Endothelial cell of umbilical vein (primary cell): ENCODE measurements around the gene SFT2D1. TPM values are rescaled to one million over a fixed set of nuclear protein-coding genes. Genes with fewer than 3 reads are reported as not detected.

Experiments used
- BruUV-seq: library from RNA; stranded (reverse); fragments of 400-500 nt; replicated peaks from 2 replicates; lab custom pipeline; 2021; lab: Mats Ljungman, UMichigan
- CTCF ChIA-PET: fragments of 300-600, 350-600 bp; sonication (Branson Sonifier 250); formaldehyde crosslinking; loops from one replicate; lab custom pipeline; 2021; ENCODE audit warnings: antibody characterized with exemption, inconsistent platforms; lab: Charles Lee
- POLR2A ChIA-PET: fragments of 300-600, 350-600 bp; sonication (Branson Sonifier 250); formaldehyde crosslinking; loops from one replicate; lab custom pipeline; 2021; ENCODE audit warnings: antibody characterized with exemption, inconsistent platforms; lab: Charles Lee
- DNase-seq: peaks from one replicate; pipeline ENCODE4 v3.0.0-alpha.2; 2011; ENCODE audit warnings: low read depth, low spot score
- FAIRE-seq: peaks from 2 replicates; lab custom pipeline; 2011; peaks lifted over from hg19 to GRCh38; lab: Jason Lieb, UNC
- H2AFZ ChIP-seq: 2 replicates; pipeline ENCODE4 v1.6.0; 2012; ENCODE audit warnings: low read depth, low read length, control low read depth, inconsistent platforms
- H3K27ac ChIP-seq: 2 replicates; pipeline ENCODE4 v1.5.1; 2011; ENCODE audit warnings: low read depth, mild to moderate bottlenecking, control low read depth, low read length, moderate library complexity; ENCODE audit not compliant: insufficient read depth
- H3K27me3 ChIP-seq, 2 experiments: 2 replicates each; pipeline versions ENCODE4 v1.6.0 to v1.6.1; 2011; ENCODE audit warnings: low read length in 2 of 2, mixed read lengths in 1 of 2; ENCODE audit not compliant: control insufficient read depth in 2 of 2, insufficient read depth in 2 of 2
- H3K36me3 ChIP-seq, 2 experiments: 2 replicates in 1 of 2; 3 replicates in 1 of 2; pipeline ENCODE4 v1.5.1; 2011; ENCODE audit warnings: low read length in 2 of 2, mild to moderate bottlenecking in 1 of 2, moderate library complexity in 1 of 2; ENCODE audit not compliant: control insufficient read depth in 2 of 2, insufficient read depth in 2 of 2; ENCODE audit errors: extremely low read depth in 1 of 2
- H3K4me1 ChIP-seq: 3 replicates; pipeline ENCODE4 v1.5.1; 2011; ENCODE audit warnings: mild to moderate bottlenecking, low read length; ENCODE audit not compliant: control insufficient read depth, insufficient read depth; ENCODE audit errors: extremely low read depth
- H3K4me2 ChIP-seq: 2 replicates; pipeline ENCODE4 v1.6.1; 2011; ENCODE audit warnings: low read length, control low read depth, mixed read lengths; ENCODE audit not compliant: insufficient read depth
- H3K4me3 ChIP-seq, 3 experiments: fragments of 200-600 bp in 1 of 3; sonication (generic), shearing (Covaris generic) in 1 of 3; replicated peaks in 1 of 3; 2 replicates each; pipeline ENCODE4 v1.5.1; 2011 to 2016; ENCODE audit warnings: control low read depth in 3 of 3, low read length in 3 of 3, mild to moderate bottlenecking in 2 of 3, inconsistent platforms in 1 of 3, low read depth in 1 of 3, moderate library complexity in 1 of 3; ENCODE audit not compliant: insufficient read depth in 1 of 3
- H3K79me2 ChIP-seq: 2 replicates; pipeline ENCODE4 v1.6.0; 2012; ENCODE audit warnings: low read length, inconsistent platforms; ENCODE audit not compliant: control insufficient read depth, insufficient read depth
- H3K9ac ChIP-seq: replicated peaks from 2 replicates; pipeline ENCODE3; 2011; ENCODE audit warnings: low read length, control low read depth; ENCODE audit not compliant: insufficient read depth; ENCODE audit errors: extremely low read depth
- H3K9me1 ChIP-seq: replicated peaks from 3 replicates; pipeline ENCODE4 v1.6.0; 2011; ENCODE audit warnings: mild to moderate bottlenecking, low read length; ENCODE audit not compliant: control insufficient read depth, insufficient read depth; ENCODE audit errors: extremely low read depth
- H3K9me3 ChIP-seq: replicated peaks from 2 replicates; pipeline ENCODE4 v1.5.1; 2012; ENCODE audit warnings: low read length, inconsistent platforms; ENCODE audit not compliant: control insufficient read depth, insufficient read depth
- H4K20me1 ChIP-seq: replicated peaks from 2 replicates; pipeline ENCODE3; 2011; ENCODE audit warnings: mild to moderate bottlenecking, low read length; ENCODE audit not compliant: control insufficient read depth, insufficient read depth; ENCODE audit errors: extremely low read depth
- CTCF ChIP-seq, 2 donors: IDR thresholded peaks; 1 replicate in 1 of 2; 2 replicates in 1 of 2; pipeline ENCODE4 v1.5.1; 2011; ENCODE audit warnings: low read length in 2 of 2, mild to moderate bottlenecking in 2 of 2, moderate library complexity in 2 of 2, control low read depth in 1 of 2, inconsistent platforms in 1 of 2, low read depth in 1 of 2; ENCODE audit not compliant: insufficient read depth in 1 of 2; ENCODE audit errors: extremely low read depth in 1 of 2
- EZH2 ChIP-seq: IDR thresholded peaks from 2 replicates; pipeline ENCODE4 v1.6.1; 2012; ENCODE audit warnings: borderline replicate concordance, low read depth, mild to moderate bottlenecking, moderate library complexity, low read length, inconsistent platforms; ENCODE audit not compliant: severe bottlenecking
- FOS ChIP-seq: IDR thresholded peaks from 2 replicates; pipeline ENCODE4 v1.6.1; 2011; ENCODE audit warnings: mild to moderate bottlenecking, low read length, moderate library complexity, borderline replicate concordance; ENCODE audit not compliant: insufficient read depth
- GATA2 ChIP-seq: IDR thresholded peaks from 2 replicates; pipeline ENCODE4 v1.7.0; 2011; ENCODE audit warnings: low read depth, mild to moderate bottlenecking, moderate library complexity, mixed read lengths, low read length; ENCODE audit not compliant: insufficient read length, insufficient read depth
- JUN ChIP-seq: IDR thresholded peaks from 2 replicates; pipeline ENCODE4 v1.6.1; 2011; ENCODE audit warnings: borderline replicate concordance, low read depth; ENCODE audit not compliant: insufficient read length, insufficient read depth
- MAX ChIP-seq: IDR thresholded peaks from 2 replicates; pipeline ENCODE4 v1.6.1; 2011; ENCODE audit not compliant: insufficient read depth, insufficient read length
- MYC ChIP-seq: IDR thresholded peaks from one replicate; pipeline ENCODE4 v1.6.1; 2011; ENCODE audit warnings: mild to moderate bottlenecking, low read depth, low read length
- POLR2A ChIP-seq: IDR thresholded peaks from 2 replicates; pipeline ENCODE4 v1.6.1; 2012; ENCODE audit warnings: low read depth, mild to moderate bottlenecking, control low read depth, low read length
- POLR2AphosphoS5 ChIP-seq: IDR thresholded peaks from 2 replicates; pipeline ENCODE4 v1.6.1; 2012; ENCODE audit warnings: low read depth, mild to moderate bottlenecking, control low read depth, low read length, moderate library complexity; ENCODE audit not compliant: insufficient read depth
- dilution Hi-C: fragments of 300-500 bp; cut with MboI; formaldehyde crosslinking; loops from one replicate; pipeline ENCODE4 v1.15.0; 2019; ENCODE audit warnings: low sequenced_read_pairs; ENCODE audit not compliant: extremely low pct_ligation_motif_present
- intact Hi-C: fragments of 100-400 bp; cut with micrococcal nuclease; formaldehyde crosslinking; loops from one replicate; pipeline ENCODE4 v1.10.0; 2022
- polyA plus RNA-seq, 4 experiments: library from polyadenylated mRNA; depleted of rRNA in 3 of 4; stranded (reverse) in 3 of 4; unstranded in 1 of 4; fragments of >200 nt; gene quantifications; 2 replicates each; pipeline versions ENCODE4 v1.2.1 to v1.2.3, GENCODE V29; 2011 to 2012; ENCODE audit warnings: missing spikeins in 1 of 4
- total RNA-seq: library from RNA; stranded (reverse); gene quantifications from 2 replicates; pipeline ENCODE4 v1.2.3, GENCODE V29; 2021

The SFT2D1 gene
- total and polyA plus RNA-seq, 2 donors (not counting 3 experiments of a cell fraction or from before 2014, with no cell fraction given), result 22.9 to 30.6 TPM

GRCh38 chr6:166307082-166308032 lies 35.0 kb downstream of the SFT2D1 start:
- DNase-seq (no peak), FAIRE-seq (no peak)
- no TSS peak for BruUV-seq
- Histone ChIP-seq H3K4me3 (peak overlapping the region in 1 of 3 experiments; percentile 30), H3K9ac (no peak overlapping the region), H3K9me1 (no peaks in the 10 kb centered on the region), H3K27ac (no peak overlapping the region), H3K9me3 (no peaks in the 10 kb centered on the region), H4K20me1 (no peaks in the 10 kb centered on the region), H3K4me2 (peak overlapping the region; percentile 52), H3K27me3 (peaks cover 46 to 57% of the 10 kb centered on the region in 2 experiments), H3K4me1 (peaks cover 3% of the 10 kb centered on the region), H3K36me3 (no peaks in the 10 kb centered on the region), H3K79me2 (no peaks in the 10 kb centered on the region), H2AFZ (peak overlapping the region; percentile 46)
- dilution Hi-C loops, result no loop called here
- CTCF ChIA-PET, result interaction anchor here (1.0 to 10.3 kb wide), 3 partner anchors 31 to 93 kb away, joined by 3 to 158 read pairs (median 3); no protein-coding TSS in a partner anchor
- POLR2A ChIA-PET, result no interaction called here
- peak; percentile 94 for TF ChIP-seq EZH2
- no peak for TF ChIP-seq MAX
- intact Hi-C loops, result no loop called here

- no peaks in the 10 kb centered on the region for H3K79me2 ChIP-seq
- H3K4me2 ChIP-seq, result no peak overlapping the region
- dilution Hi-C loops, result no loop called here
- no peaks in the 10 kb centered on the region for H3K9me3 ChIP-seq
- intact Hi-C loops, result no loop called here
- peaks cover 46 to 55% of the 10 kb centered on the region in 2 experiments for H3K27me3 ChIP-seq
- ChIA-PET CTCF (interaction anchor here (1.4 to 10.3 kb wide), 2 partner anchors 75 to 94 kb away, joined by 3 to 158 read pairs; no protein-coding TSS in a partner anchor), POLR2A (no interaction called here)
- H3K4me1 ChIP-seq, result peaks cover 3% of the 10 kb centered on the region
- no peaks in the 10 kb centered on the region for H4K20me1 ChIP-seq
- H2AFZ ChIP-seq, result no peak overlapping the region
- FAIRE-seq (no peak), DNase-seq (no peak)
- H3K4me3 ChIP-seq, result no peak overlapping the region
- H3K9ac ChIP-seq, result no peak overlapping the region
- no peak for TF ChIP-seq POLR2AphosphoS5
- no peak for TF ChIP-seq MYC
- no peak for TF ChIP-seq GATA2
- no peak for TF ChIP-seq CTCF (IDR thresholded peaks at IDR 0.05; ENCODE audit: extremely low read depth in 1 of 2, insufficient read depth in 1 of 2, low read depth in 1 of 2, low read length in 2 of 2)
- TF ChIP-seq JUN, result no peak
- no peak for TF ChIP-seq POLR2A
- TF ChIP-seq MAX, result no peak
- no peak for TF ChIP-seq FOS
- no peak overlapping the region for H3K27ac ChIP-seq
- no peaks in the 10 kb centered on the region for H3K9me1 ChIP-seq
- no TSS peak for BruUV-seq
- no peaks in the 10 kb centered on the region for H3K36me3 ChIP-seq
Measured at GRCh38 chr6:166306378-166307081, 35.8 kb downstream of the SFT2D1 start.
